HG03196 (cell line): ENCODE measurements around the gene CLSTN2.

Source experiments
- ATAC-seq: cut with Tn5 transposase; IDR thresholded peaks from one replicate; pipeline ENCODE4 v1.9.1; 2021; ENCODE audit not compliant: unreplicated experiment

The CLSTN2 gene

DNA sequence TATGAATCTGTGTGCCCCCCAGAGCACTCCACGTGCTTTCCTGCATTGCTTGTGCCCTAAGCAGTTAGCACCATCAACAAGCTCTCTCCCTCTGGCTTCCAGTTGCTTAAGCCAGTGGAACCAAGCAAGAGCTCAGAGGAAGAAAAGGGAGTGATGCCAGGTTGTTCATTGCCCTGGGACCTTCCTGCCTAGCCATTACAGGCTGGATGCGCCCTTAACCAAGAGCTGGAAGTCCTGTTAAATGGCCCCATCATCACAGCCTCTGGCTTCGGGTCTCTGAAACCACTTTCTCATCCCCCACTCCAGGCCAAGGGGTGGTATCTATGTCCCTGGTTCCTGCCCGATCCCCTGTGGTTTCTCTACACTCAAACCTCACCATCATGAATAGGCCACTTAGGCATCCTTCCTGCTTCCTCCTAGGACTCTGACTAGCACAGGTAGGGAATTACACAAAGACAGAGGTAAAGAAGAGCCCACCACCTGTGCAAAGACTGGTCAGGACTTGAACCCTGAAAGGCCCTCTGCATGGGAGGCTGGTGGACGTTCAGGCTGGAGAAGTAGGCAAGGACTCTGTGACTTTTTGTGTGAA, 433.3 kb downstream of the CLSTN2 start:
- ATAC-seq: no peak

DNA sequence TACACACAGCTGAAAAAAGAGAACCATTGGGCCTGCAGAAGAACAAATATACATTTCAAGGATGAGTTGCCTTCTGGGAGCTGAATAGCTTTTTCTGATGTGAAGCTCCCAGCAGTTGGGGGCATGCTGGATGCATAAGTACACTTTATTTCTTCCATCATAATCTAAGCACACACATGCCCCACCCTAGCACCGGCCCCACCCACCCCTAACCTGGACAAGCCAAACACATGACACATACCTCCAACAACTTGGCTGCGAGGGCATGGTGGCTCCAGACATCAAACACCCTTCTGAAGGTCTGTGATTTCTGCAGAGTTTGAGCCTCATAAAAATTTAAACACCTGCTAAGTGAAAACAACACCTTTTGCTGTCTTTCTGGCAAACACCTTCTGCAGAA, 435.7 kb downstream of the CLSTN2 start:
- no peak for ATAC-seq

DNA sequence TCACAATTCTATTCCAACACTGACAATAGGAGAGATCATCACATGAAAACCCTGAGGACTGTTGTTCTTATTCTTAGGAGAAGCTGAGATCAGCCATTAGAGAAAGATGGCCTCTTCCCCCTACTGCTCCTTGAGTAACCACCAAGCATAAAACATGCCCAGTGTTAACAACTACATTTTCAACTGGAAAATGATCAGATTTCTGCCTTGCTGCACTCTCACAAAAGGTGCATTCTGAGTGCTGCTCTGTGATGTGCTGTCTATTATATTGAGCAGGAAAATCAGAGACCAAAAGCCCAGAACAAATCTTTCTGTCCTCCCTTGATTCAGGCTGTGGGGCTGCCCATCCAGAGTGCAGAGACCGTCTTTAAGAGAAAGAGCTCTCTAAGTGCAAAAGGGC, 438.2 kb downstream of the CLSTN2 start:
- ATAC-seq: no peak

DNA sequence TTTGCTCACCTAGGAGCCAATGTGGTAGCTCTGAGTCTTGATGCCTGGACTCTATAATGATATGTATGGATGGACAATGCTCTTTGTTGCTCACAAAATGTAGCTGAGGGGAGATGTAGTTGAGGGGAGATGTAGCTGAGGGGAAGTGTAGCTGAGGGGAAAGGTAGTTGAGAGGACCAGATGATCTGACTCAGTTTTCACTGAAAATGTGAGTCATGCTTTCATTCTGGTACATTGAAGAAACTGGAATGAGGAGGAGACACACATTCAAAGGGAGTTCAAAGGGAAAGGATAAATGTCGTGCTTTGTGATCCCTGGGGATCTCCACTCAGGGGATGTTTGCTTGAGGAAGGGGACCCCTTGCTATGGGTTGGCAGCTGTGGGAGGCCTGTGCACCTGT, 440.0 kb downstream of the CLSTN2 start:
- ATAC-seq: no peak

DNA sequence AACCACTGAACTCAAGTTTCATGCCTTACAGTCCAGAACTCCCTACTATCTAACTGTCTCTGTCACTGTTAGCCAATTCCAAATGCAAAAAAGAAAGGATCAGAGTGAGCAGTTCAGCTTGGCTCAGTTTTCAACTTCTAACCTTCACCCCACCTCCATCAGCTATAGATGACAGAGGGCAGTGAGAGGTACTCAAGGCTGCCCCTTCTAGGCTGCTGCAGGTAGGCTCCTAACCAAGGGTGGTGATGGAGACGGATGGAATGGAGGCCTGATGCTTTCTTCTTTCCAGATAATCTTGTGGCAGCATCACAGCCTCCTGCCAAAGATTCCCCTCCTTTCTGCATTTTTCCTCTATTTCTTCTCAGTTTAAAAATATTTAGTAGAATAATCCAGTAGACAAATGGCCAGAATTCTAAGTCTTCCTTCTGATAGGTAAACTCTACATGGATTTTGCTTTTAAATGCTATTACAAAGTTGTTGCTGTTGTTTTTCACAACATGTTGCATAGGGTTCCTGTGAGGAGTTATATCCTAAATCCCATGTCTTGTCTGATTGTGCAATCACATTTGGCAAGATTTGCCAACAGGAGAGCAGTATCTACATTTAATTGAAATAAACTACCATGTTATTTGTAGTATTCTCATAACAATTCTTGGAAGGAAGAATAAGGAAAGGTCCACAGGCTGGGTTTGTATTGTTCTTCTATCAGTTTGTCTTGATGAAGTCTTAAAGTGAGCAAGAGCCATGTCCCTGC, 441.3 kb downstream of the CLSTN2 start:
- ATAC-seq: no peak

DNA sequence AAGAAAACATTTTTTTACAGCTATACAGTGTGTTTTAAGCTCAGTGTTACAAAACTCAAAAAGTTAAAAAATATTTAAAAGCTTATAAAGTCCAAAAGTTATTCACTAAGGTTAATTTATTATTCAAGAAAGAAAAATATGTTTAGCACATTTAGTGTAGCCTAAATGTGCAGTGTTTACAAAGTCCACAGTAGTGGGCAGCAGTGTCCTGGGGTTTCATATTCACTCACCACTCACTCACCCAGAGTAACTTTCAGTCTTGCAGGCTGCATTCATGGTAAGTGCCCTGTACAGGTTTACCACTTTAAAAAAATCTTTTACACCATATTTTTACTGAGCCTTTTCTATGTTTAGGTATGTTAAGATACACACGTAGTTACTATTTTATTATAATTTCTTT, 442.7 kb downstream of the CLSTN2 start:
- ATAC-seq: no peak

DNA sequence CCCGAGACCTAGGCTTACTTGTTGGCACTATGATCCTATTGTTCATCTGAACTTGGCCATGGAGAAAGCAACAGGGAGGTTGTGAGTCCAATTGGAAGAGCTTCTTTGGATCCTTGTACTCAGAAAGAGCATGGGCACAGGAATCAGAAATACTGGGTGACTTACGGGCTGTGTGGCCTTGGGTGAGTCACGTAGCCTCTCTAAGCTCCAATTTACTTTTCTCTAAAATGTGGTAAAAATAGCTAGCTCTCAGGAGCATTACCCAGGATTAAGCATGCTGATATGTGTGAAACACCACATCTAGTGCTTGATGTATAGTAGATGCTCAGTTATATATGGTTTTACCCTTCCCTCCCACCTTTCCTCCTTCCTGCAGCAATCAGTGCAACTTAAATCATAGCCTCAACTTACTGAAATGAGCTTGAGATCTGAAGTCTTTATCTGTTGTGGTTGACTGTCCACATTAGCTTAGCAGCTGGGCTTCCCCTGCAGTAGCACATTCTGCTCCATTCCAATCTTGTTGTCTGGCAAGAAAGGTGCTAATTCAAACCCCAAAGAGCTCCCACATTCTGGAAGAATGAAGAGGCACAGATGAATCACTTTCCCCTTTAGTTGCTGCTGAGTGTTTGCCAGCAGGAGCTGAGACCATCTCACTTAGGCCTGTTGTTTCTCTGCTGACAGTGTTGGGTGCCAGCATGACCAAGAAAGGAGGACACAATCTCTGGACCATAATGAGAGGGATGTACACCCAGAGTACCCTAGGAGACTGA, 443.8 kb downstream of the CLSTN2 start:
- no peak for ATAC-seq

DNA sequence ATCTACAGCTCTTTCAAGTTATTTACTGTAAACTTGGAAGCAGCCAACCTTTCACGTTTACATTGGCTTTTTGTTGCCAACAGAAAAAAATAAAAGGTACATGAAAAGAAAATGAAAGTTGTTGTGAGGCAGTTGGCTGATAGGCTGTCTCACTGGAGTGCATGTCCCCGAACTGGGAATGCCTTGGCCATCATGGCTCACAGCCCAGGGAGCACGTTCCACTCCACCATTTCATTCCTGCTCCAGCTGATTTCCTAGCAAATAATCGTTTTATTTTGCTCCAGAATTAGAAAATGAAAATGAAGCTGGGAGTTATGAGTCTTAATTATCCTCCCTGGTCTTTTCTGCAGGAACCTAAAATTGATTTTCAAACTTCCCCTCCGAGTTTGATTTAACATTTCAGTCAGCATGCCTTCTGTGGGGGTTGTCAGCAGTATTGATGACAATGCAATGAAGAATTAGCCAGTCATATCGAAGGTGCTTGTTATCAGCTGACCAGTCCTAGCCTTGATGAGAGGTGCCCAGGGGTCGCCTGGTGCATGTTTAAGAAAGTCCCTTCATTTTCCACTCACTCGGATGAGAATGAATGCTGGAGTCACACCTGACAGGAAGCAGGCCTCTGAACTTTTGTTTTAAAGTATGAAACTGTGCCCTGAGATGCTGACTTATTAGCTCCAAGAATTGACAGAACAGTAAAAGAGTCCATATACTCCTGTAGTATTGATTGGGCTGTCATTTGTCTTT, 449.2 kb downstream of the CLSTN2 start:
- no peak for ATAC-seq

DNA sequence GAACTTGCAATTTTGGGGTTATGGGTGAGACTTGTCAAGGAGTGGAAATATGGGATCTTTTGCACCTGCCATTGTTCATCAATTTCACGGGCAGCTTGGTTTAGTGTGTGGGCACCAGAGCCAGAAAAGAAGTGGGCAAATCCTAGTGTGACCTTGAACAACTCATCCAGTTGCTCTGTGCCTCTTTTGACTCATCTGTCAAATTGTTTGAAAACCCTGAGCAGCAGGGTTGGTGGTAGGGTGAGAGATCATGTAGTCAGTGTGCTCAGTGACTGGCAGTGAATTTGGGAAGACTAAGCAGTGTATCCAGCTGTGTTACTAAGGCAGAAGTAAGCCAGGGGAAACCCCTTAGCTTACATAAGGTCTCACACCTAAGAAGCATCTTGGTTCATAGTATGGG, 449.9 kb downstream of the CLSTN2 start:
- ATAC-seq: no peak

DNA sequence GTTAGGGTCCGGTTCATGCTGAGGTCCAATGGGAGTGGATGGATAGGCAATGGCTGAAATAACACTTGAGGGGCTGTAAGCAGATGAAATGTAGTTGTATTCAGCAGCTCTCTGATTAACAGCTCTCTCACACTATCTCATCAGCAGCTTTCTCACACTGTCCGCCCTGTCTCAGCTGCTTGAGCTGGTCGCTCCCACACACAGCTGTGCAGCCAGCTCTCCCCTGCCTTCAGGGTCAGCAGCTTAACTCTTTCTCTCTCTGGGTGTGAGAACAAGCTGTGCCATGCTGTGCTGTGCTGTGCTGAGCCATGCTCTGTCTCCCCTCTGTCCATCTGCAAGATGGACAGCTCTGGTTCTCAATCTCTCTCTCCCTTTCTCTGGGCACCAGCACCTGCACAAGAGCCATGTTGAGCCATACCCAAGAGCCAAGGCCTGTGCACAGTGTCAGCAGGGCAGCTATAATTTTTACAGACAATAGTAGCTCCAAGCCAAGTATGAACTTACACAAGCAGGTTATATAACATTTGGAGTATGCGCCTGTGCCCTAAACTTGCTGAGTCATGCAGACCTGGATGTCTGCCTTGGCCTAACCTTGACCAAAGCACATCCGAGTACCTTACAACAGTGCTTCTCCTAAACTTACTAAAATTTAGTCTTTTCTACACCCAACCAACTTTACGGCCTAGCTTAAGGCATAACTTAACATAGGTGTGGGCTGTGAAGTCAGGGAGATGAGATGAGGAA, 451.5 kb downstream of the CLSTN2 start:
- no peak for ATAC-seq

DNA sequence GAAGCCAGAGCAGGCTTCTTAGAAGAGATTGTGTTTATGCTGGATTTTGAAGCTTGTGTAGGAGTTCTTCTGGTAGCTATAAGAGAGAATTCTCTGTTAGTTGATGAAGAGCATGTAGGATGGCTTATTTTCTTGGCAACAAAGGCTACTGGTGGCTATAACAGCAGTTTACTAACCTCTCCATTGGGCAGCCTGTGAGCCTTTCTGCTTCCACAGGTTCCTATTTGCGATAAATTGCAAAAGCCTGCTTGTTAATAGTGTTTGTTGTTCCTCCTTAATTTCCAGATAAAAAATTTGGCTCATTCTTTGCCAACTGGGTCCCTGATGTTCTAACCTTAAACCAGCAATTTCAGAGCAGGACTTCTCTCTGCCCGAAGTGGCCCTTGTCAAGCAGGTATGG, 452.3 kb downstream of the CLSTN2 start:
- no peak for ATAC-seq

DNA sequence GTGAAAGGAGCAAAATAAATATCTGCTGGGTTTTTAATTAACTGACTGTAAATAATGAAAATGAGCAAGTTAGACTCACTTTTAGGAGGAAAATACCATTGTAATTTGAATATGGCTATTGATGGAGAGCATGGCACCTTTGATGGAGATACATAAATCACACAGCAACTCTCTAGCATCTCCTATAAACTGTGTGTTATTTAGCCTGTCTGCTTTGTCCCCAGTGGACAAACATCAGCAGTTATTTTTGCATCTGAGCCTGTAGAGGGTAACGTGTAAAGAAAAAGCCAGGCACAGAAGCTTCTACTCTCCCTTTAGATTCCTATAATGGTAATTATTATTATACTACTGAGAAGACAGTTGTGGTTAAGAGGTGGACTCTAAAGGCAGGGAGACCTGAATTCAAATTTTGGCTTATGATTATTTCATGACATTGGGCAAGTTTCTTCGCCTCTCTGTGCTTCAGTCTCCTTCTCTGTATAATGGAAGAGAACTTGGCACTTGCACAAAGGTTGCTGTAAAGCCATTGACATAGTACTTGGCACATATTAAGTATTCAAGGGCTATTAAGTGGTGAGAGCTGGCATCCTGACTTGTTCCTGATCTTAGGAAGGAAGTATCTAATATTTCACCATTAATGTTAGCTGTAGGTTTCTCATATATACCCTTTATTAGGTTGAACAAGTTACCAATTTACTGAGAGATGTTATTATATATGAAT, 453.4 kb downstream of the CLSTN2 start:
- ATAC-seq: no peak

DNA sequence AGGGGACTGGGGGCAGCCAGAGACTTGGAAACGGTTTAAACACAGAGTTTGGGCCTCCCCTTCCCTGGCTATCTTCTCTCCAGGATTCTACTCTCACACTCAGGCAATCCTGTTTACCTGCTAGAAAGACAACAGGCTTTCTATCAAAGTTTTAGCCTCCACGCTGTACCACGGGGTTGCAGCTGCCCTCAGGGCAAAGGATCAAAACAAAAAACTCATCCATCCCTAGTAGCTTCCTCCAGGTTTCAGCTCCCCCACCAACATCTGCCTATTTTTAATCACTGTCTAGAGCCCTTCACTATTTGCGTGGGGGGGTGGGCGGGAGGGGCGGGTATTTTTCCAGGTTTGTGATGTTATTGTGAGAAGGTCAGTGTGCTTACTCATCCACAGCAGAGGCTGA, 456.1 kb downstream of the CLSTN2 start:
- no peak for ATAC-seq

DNA sequence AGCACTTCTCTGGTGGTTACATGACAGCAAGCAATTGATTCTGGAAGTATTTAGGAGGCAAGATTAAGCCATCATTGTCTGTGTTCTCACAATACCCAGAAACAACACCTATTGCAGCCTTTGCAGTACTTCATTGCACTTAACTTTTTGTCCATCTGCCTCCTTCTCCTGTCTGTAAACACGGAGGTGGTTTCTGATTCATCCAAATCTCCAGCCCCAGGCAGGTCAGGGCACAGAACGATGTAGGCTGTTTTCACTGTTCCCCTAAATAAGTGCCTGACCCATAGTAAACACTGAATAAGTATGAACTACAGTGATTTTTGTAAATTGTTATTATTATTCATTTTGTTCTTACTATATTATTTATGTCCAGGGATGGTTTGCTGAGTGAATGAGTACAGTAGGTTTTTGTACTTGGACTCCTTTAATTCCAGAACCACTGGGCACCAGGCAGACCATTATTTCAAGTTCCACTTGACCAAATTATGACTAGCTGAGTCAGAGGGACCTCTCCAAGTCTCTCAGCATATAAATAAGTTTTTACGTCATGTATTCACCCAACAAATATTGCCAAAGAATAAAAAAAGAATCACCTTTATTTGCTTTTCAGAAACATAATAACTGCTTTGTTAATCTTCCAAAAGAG, 459.6 kb downstream of the CLSTN2 start:
- no peak for ATAC-seq

DNA sequence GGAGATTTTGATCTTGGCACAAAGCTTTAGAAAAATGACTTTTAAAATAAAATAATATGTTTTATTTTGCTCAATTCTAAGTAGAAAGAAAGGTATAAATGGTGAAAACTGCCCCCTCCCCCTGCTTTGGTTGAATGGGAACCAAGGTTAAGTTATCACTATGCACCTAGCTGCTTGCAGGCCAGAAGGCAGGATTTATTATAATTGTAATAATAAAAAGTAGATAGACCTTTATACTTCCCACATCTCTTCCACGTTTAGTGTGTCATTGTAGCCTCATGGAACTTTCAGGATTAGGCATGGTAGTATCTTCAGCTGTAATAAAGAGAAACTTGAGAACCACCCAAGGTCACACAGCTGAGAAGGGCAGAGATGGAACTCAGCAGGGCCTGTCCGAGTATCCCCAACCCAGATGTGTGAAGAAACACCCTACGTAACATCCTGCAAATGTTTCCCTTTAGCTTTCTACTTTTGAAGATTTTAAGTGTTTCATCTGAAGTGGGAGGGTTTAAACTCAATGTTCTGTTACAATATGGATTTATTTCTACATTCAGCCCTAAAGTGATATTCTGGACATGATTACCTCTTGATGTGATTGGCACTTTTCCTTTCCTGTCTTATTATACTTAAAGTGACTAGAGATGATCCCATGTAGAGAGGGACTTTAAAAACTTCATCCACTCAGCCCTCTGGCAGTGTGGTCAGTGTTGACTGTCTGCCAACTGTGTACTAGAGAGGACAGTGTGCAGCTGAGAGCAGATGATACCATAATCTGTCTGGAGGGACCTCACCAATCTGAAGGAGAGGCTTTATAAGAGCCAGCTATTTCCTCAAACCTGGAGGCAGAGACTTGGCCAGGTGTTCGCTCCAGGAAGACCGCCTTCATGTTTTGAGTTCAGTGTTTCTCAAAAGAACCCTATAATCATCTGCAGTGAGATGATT, 460.4 kb downstream of the CLSTN2 start:
- no peak for ATAC-seq

DNA sequence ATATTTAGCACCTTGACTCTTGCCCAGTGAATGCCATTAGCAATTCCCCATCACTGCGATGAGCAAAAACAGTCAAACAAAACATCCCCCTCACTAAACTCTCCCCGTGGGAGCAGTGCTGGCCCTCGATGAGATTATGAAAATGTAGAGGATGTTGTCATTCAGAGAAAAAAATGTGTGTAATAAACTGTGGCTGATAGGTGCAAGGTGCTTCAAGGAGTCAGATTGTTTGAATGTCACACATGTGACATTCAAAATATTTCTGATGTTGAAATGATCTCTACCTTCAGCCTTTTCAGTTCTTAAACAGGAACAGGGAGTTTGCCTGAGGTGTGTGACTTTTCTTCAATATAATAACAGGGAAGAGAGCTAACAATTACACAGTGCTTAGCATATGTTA, 461.1 kb downstream of the CLSTN2 start:
- no peak for ATAC-seq

DNA sequence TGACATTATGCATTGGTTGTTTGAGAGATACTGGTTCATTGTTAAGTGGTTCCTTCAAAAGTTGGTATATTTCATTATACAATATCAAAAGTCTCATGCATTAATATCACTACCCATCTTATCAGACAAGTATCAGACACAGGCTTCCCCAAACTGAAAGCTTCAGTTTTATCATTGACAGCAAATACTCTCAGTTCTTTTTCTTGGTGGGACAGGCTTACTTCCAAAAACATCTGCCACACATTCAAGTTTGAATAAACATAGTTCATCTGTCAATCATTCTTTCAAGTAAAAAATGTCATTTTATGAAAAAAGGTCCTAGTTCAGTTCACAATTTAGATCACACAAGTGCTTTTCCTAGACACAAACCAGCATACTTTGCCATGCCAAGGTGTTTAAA, 462.9 kb downstream of the CLSTN2 start:
- no peak for ATAC-seq

DNA sequence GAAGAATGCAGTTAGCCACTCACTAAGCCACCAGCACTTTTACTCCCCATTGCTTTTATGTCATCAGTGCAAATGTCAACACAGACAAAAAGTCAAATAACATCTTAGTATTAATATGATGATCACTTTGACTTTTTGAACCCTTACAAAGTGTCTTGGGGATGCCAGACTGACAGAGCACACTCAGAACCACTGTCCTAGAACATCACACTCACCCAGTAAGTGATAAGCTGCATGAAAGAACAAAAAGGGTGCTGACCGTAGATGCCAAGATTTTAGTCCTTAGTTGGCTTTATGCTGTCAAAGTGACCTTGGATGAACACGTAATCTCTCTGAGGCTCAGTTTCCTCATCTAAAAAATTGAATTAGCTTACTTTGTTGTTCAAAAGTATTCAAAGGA, 463.4 kb downstream of the CLSTN2 start:
- ATAC-seq: no peak

DNA sequence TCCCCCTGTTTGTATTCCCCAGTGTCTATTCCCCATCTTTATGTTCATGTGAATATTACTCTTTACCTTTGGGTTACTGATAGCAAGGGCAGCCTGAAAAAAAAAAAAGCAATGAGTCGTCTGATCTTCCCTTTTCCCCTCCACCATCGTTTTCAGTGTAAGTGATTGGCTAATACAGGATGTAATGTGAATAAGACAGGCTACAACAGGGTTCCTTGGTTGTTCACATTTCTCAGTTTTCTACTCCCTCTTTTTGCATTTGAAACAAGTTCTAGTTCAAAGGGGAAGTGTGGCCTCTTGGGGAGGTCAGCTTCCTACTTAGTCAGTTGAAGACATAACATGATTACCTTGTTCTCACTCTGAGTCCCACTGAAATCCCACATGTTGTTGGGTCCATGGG, 464.9 kb downstream of the CLSTN2 start:
- no peak for ATAC-seq
